DND-41 (cell line): ENCODE results near the gene RAI1.

Experiments used
- EZH2 ChIP-seq: IDR thresholded peaks from 3 replicates; pipeline ENCODE4 v1.6.1; 2012; ENCODE audit warnings: borderline replicate concordance, low read depth, mild to moderate bottlenecking, moderate library complexity, low read length, inconsistent platforms; ENCODE audit not compliant: severe bottlenecking
- TF ChIP-seq, protein P1 (sequence below): IDR thresholded peaks from 2 replicates; pipeline ENCODE4 v1.5.1; 2012; ENCODE audit warnings: borderline replicate concordance, low read length, moderate library complexity, mild to moderate bottlenecking; ENCODE audit not compliant: poor library complexity, severe bottlenecking; ENCODE audit errors: extremely low read depth

DNA sequence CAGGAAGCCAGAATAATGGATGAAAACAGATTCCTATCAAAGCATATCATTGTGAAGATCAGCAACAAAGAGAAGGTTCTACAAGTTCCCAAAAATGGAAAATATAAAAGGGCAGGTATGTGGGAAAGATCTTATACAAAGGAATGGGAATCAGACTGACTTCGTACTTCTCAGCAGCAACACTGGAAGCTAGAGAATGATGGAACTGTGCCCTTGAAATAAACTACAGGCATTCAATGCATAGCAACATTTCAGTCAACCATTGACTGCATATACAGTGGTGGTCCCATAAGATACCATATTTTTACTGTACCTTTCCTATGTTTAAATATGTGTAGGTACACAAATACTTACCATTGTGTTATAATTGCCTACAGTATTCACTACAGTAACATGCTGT is 30.3 kb upstream of the RAI1 start:
- TF ChIP-seq, protein P1, sequence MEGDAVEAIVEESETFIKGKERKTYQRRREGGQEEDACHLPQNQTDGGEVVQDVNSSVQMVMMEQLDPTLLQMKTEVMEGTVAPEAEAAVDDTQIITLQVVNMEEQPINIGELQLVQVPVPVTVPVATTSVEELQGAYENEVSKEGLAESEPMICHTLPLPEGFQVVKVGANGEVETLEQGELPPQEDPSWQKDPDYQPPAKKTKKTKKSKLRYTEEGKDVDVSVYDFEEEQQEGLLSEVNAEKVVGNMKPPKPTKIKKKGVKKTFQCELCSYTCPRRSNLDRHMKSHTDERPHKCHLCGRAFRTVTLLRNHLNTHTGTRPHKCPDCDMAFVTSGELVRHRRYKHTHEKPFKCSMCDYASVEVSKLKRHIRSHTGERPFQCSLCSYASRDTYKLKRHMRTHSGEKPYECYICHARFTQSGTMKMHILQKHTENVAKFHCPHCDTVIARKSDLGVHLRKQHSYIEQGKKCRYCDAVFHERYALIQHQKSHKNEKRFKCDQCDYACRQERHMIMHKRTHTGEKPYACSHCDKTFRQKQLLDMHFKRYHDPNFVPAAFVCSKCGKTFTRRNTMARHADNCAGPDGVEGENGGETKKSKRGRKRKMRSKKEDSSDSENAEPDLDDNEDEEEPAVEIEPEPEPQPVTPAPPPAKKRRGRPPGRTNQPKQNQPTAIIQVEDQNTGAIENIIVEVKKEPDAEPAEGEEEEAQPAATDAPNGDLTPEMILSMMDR = no peak
- TF ChIP-seq EZH2 = no peak
